ENCODE data around the gene CAPN13.

CAPN13 gene

DNA sequence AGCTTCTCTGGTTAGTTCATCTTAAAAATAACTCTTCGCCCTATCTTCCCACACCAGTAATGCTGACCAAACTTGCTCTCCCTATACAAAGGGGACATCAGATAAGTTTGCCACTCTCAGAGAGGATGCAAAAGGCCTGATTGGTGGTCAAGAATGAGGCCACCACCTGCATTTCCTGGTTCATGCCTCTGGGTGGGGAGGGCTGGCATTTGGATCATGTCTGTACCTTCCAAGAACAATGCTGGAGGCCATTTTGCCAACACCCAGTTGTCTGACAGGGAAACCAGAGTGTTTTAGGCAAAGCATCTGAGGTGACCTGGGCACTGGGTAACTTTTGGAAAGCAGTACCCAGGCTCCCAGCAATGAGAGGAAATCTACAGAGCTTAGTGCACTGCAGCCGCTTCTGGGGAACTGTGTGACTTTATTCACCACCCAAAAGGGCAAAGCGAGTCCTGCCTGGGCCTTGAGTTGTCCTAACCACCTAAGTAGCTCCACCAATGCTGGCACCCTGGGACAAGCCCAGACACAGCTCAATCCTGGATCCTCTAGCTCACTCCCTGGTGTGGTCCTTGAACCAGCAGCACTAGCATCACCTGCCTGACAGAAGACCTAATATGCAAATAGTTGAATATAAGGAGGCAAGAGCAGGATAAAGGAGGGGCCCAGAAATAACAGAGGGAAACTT lies 35.1 kb downstream of the CAPN13 start:
- TF ChIP-seq EZH2phosphoT487 (IDR thresholded peaks at IDR 0.05; ENCODE audit: borderline replicate concordance, low read length): no peak
- TF ChIP-seq, protein P1, sequence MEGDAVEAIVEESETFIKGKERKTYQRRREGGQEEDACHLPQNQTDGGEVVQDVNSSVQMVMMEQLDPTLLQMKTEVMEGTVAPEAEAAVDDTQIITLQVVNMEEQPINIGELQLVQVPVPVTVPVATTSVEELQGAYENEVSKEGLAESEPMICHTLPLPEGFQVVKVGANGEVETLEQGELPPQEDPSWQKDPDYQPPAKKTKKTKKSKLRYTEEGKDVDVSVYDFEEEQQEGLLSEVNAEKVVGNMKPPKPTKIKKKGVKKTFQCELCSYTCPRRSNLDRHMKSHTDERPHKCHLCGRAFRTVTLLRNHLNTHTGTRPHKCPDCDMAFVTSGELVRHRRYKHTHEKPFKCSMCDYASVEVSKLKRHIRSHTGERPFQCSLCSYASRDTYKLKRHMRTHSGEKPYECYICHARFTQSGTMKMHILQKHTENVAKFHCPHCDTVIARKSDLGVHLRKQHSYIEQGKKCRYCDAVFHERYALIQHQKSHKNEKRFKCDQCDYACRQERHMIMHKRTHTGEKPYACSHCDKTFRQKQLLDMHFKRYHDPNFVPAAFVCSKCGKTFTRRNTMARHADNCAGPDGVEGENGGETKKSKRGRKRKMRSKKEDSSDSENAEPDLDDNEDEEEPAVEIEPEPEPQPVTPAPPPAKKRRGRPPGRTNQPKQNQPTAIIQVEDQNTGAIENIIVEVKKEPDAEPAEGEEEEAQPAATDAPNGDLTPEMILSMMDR (IDR thresholded peaks at IDR 0.05; ENCODE audit: low read depth, low read length, poor library complexity, severe bottlenecking): no peak
- no peak overlapping the region for H3K4me2 ChIP-seq (ENCODE audit: low read length)
- H4K20me1 ChIP-seq (ENCODE audit: control insufficient read depth, insufficient read depth, low read depth, low read length): no peaks in the 10 kb centered on the region
- H3K9me3 ChIP-seq (ENCODE audit: control insufficient read depth, insufficient read depth, low read length): no peaks in the 10 kb centered on the region
- H3K27me3 ChIP-seq (ENCODE audit: control insufficient read depth, low read length): 0 out of 2 replicates have a peak, but pooled peaks cover 11% of the 10 kb centered on the region
- no peaks in the 10 kb centered on the region for H3K79me2 ChIP-seq (ENCODE audit: control insufficient read depth, low read length)
- no peaks in the 10 kb centered on the region for H3F3A ChIP-seq (ENCODE audit: control insufficient read depth, insufficient read depth)
- H3K36me3 ChIP-seq (ENCODE audit: control insufficient read depth, low read length): no peaks in the 10 kb centered on the region
- no peak overlapping the region for H3K27ac ChIP-seq (ENCODE audit: low read depth, low read length)
- H3K4me1 ChIP-seq (ENCODE audit: control insufficient read depth, low read length): no peaks in the 10 kb centered on the region
- H3K9me2 ChIP-seq (replicated peaks; ENCODE audit: control insufficient read depth, low read length): no peaks in the 10 kb centered on the region
- H3K4me3 ChIP-seq (ENCODE audit: low read length): no peak overlapping the region

DNA sequence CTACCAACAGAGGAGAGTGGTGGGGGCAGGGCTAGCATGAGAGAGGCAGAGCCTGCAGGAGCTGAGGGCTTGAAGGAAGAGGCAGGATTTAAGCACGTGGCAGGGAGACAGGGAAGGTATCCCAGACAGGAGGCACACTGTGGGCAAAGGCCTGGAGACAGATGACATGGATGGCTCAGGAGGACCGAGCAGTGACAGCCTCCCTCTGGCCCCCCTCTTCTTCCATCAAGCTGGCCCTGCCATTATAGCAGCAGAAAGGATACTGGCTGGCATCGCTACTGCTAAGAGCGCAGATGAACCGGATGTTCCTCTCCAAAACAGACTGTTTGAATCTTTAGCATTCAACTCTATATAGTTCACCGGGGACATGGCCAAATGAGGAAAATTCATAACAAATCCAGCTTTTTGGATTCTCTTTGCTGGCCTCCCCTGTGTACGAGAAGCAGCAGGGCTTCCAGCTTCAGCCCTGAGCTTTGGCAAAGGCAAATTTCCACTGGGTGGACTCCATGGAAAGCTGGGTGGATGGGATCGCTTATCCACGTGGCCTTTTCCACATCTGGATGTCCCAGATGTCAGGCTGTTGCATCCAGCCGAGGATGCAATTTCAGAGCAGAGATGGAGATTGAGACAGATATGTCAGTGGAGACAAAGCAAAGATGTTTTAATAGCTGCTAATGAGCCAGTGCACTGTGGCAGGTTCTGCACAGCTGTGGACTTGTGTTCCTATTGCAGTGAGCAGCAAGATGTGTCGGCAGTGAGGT lies 36.2 kb downstream of the CAPN13 start:
- H3K27me3 ChIP-seq (ENCODE audit: control insufficient read depth, low read length): 0 out of 2 replicates have a peak, but pooled peaks cover 8% of the 10 kb centered on the region
- TF ChIP-seq, protein P1 (IDR thresholded peaks at IDR 0.05; ENCODE audit: low read depth, low read length, poor library complexity, severe bottlenecking): no peak
- no peak for TF ChIP-seq EZH2phosphoT487 (IDR thresholded peaks at IDR 0.05; ENCODE audit: borderline replicate concordance, low read length)
- no peaks in the 10 kb centered on the region for H3K36me3 ChIP-seq (ENCODE audit: control insufficient read depth, low read length)

DNA sequence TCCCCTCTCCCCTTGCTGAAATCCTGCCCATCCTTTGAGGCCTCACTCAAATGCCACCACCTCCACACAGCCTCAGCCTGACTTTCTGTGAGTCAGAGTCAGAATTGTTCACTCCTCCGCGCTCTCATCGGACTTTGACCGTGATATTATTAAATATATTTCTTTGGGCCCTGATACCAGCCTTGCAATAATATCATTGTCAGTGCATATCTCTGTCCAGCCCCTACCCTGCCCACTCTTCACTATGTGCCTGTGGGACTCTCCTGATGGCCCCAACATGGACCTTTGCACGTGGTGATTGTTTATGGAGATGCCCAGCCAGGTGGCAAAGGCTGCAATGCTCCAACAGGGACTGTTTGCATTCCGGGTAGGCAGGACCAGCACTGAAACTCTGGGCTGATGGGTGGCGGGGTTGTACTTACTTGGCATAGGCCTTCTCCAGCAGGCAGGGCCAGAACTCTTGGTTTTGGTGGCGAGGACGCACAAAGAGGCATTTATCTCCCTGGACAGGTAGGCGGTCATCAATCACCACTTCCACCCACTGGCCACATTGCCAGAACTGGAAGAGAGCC lies 37.3 kb downstream of the CAPN13 start:
- no peak overlapping the region for H3K4me2 ChIP-seq (ENCODE audit: low read length)
- no peaks in the 10 kb centered on the region for H3K4me1 ChIP-seq (ENCODE audit: control insufficient read depth, low read length)
- H3K4me3 ChIP-seq (ENCODE audit: low read length): no peak overlapping the region
- no peaks in the 10 kb centered on the region for H4K20me1 ChIP-seq (ENCODE audit: control insufficient read depth, insufficient read depth, low read depth, low read length)
- H3K9me3 ChIP-seq (ENCODE audit: control insufficient read depth, insufficient read depth, low read length): no peaks in the 10 kb centered on the region
- H3K9me2 ChIP-seq (replicated peaks; ENCODE audit: control insufficient read depth, low read length): no peaks in the 10 kb centered on the region
- no peak overlapping the region for H3K27ac ChIP-seq (ENCODE audit: low read depth, low read length)
- TF ChIP-seq EZH2phosphoT487 (IDR thresholded peaks at IDR 0.05; ENCODE audit: borderline replicate concordance, low read length): no peak
- TF ChIP-seq, protein P1 (IDR thresholded peaks at IDR 0.05; ENCODE audit: low read depth, low read length, poor library complexity, severe bottlenecking): no peak
- H3K36me3 ChIP-seq (ENCODE audit: control insufficient read depth, low read length): no peaks in the 10 kb centered on the region
- H3K27me3 ChIP-seq (ENCODE audit: control insufficient read depth, low read length): 0 out of 2 replicates have a peak, but pooled peaks cover 8% of the 10 kb centered on the region
- no peaks in the 10 kb centered on the region for H3K79me2 ChIP-seq (ENCODE audit: control insufficient read depth, low read length)
- H3F3A ChIP-seq (ENCODE audit: control insufficient read depth, insufficient read depth): no peaks in the 10 kb centered on the region

More for the DNA sequence above, 36.2 kb downstream of the CAPN13 start:
- no peaks in the 10 kb centered on the region for H3F3A ChIP-seq (ENCODE audit: control insufficient read depth, insufficient read depth)
- no peak overlapping the region for H3K4me3 ChIP-seq (ENCODE audit: low read length)
- no peaks in the 10 kb centered on the region for H3K9me3 ChIP-seq (ENCODE audit: control insufficient read depth, insufficient read depth, low read length)
- H3K9me2 ChIP-seq (replicated peaks; ENCODE audit: control insufficient read depth, low read length): no peaks in the 10 kb centered on the region
- no peaks in the 10 kb centered on the region for H3K4me1 ChIP-seq (ENCODE audit: control insufficient read depth, low read length)
- no peaks in the 10 kb centered on the region for H3K79me2 ChIP-seq (ENCODE audit: control insufficient read depth, low read length)
- H3K4me2 ChIP-seq (ENCODE audit: low read length): no peak overlapping the region
- H3K27ac ChIP-seq (ENCODE audit: low read depth, low read length): no peak overlapping the region
- no peaks in the 10 kb centered on the region for H4K20me1 ChIP-seq (ENCODE audit: control insufficient read depth, insufficient read depth, low read depth, low read length)
